Measurements from ENCODE around the gene CCDC88C.
"Not testable (repeated sequence)": the region's sequence is repeated elsewhere in the genome, so short reads cannot be mapped to it uniquely, and the experiment has no call there.

CCDC88C gene

DNA sequence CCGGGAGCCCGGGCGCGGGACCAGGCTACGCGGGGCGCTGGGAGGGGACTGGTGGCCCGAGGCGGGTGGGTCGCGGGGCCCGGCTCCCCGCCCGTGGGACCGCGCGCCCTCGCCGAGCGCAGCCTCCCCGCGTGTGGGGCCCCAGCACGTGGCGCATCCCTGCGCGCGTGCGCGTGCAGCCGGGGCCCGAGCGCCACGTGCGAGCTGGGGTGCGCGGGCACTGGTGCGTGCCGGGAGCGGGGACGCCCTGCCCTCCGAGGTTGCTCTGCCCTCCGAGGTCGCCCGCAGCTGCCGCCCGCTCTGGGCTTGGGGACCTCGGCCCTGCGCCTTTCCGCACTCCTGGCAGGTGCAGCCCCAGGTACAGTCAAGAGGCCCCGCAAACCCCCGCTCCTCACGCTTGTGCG, 365 bp upstream of the CCDC88C start:
- DNase-seq, result peak; percentile 57

DNA sequence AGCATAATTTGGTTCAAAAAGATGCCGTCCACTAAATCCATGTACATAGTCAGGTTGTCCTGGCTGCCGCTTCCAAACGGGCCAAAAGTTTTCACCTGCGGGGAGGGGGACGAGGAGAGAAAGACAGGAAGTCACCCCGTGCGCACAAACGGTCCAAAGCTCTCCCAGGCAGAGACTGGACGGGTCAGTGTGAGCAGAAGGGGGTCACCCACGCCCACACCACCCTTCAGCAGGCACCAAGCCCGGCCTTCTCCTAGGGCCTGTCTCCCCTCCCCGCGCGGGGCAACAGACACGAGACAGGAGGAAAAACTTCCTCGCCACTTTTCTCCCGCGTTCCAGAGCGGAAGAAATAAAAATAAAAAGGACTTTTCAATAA, 888 bp downstream of the CCDC88C start:
- DNase-seq, result no peak

DNA sequence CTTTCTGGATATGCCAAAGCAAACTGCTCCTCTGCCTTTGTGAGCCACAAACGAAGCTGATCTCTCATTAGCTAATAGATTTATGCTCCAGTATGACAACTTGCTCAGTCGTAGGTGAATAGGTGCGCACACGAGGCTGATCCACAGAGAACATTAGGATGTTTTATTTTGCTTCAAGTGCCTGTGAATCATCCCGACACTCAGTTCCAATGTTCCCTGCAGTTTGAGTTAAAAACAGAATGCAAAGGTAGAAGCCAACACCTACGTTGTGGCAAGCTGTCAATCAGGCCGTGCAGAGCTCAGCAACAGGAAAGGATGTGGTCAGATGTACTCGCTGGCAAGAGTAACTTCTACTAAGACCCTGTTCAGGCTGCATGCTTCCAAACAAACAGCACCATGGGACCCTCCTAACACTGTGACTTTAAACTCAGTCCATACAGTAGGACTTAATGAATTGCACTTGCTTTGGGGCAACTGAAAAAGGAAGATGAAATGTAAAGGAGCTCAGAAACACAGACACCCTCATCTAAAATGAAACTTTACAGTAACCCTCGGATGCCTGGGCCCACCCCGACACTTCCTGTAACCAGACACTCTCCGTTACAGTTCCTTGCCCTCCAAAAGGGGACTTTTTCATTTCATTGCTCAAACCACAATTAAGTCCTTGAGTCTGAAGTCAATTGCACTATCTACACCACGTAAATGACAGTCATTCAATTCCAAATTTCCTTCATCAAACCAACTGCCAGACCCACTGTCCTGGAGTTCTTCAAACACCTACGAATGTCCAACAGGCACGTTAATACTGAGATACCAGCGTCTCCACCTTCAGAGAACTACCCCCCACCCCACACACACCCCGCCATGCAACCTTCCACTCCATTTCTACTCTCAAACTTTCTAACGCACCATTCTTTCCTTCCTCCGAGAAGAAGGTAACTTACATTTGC, 1.6 kb downstream of the CCDC88C start:
- peak; percentile 70 for DNase-seq

DNA sequence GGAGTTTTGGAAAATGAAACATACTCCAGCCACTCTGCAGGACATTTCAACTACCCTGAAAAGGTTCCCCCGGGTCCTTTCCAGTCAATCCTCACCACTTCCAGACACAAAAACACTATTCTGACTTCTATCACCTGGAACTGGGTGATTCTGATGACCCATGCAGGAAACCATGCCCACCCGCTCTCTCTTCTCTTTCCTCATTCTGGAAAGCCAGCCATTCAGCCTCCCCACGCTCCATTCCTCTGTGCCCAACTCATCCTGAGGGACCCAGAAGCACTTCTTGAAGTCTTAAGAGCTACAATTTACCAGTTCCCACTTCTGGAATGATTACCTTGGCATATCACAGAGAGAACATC, 3.2 kb downstream of the CCDC88C start:
- DNase-seq, result no peak

DNA sequence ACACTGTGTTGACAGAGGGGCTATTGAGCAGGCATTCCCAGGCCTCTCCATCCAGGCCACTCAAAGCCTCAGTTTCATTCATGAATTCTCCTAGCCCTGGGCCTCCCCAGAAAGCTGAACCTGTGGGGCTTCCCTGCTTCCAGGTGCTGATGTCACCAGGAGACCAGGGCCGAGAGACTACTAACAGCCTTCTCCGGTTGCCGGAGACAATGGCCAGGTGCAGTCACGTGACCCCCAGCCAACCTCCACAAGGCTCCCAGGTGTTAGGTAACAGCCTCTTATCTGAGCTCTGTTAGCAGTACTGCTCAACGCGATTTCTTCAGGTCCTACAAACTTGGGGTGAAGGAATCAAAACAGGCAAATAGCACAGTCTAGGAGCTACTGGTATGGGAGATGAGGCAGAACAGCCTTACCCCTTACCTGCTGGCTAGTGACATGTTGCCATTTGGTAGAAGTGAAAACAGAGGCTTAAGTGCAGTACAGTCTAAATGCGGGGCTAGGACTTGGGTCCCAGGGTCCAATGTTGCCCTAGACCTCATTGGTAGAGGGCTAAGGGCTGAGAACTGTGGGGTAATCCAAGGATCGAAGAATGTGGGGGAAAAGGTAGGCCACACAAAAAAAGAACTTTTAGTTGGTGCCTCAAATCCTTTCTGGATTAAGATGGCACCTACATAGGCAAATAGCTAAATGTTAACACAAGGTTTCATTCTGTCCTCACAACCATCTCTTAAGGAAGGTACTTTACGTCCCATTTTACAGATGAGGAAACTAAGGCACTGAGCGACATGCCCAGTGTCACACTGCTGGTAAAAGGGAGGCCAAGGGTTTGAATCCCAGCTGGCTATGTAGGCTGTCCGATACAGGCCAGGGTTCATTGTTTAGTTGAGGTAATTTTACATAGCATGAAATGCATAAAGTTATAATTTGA, 3.8 kb downstream of the CCDC88C start:
- DNase-seq, result peak; percentile 46

DNA sequence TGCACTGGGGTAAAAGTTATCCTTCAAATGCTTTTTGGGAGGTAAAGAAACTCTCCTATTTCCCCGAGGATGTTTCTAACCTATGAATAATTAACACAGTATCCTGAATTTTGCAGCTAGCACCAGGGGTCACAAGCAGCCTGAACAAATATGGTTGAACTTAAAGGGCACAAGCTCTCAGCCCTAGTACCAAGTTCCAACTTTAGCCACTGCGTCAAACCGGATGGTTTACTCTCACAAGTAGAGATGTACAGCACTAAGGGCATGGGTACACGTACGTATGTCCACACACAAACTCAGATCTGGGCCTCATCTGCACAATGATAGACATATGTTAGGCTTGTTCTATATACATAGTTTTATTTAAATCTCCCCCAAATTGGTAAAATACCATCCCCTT, 4.7 kb downstream of the CCDC88C start:
- no peak for DNase-seq

DNA sequence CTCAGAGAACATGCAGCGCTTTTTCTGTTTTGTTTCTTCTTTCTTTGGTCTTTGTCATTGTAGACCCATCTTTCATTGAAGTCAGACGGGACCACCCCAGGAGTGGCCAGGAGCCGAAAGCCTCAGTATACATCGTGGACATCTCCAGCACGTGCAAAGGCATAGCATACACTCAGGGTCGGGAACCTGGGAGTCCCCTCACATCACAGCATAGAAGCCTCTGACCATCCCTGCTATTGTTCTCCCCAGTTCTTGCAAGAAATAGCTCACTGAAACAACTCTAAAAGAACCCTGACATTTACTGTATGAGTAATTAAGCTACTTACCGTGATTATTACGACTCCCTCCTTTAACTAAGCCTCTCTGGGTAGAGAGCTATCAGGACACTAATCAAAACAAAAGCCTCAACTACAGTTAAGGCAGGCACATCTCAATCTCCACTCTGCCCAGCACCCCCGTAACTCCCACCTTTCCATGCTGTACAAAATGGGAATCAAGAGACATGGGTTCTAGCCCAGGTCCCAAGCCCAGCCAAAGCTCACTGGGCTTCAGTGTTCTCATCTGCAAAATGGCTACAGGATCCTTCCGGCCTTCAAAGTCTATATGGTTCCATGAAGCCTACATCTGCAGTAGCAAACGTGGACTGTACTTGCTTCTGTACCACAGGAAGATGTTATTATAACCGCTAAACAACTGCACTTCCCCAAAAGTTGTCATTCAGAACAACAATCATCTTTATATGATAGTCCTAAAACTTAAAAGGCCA, 6.7 kb downstream of the CCDC88C start:
- DNase-seq, result no peak

DNA sequence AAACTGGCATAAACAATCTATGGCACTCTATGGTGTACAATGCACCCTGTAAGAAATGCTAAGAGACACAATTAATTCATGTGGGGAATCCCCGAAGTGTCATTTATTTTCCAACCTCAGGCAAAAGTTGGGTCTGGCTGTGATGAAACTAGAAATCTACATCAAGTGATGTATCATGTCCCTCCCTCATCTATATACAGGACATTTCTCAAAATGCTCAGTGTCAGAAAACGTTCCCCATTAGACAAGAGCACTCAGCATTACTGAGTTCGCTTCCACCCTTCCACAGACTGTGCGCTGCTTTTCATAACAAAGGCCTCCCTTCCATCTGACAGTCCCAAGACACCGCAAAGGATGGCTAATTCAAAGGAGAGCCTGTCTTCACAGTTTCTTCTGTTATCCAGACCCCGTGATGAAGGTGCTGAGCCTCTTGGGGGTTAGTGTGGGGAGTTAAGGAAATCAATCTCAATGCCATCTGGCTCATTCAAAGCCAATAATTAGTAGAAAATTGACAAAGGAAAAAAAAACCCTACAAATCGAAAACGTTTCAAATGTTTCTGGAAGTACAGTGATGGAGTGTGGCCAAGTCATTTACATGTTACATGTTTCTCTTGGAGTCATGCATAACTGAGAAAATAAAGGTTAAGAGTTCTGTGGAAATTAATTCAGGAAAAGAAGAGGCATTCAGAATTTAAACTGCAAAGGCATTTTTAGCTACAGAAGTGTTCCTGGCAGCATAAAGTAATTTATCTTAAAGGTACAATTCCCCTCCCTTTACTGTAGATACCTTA, 7.5 kb downstream of the CCDC88C start:
- DNase-seq, result no peak

DNA sequence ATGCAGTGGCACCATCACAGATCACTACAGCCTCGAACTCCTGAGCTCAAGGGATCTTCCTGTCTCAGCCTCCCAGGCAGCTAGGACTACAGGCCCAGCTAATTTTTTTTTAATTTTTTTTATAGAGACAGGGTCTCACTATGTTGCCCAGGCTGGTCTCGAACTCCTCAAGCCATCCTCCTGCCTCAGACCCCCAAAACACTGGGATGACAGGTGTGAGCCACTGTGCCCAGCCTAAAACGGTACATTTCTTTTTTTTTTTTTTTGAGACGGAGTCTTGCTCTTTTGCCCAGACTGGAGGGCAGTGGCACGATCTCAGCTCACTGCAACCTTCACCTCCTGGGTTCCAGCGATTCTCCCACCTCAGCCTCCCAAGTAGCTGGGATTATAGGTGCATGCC, 8.4 kb downstream of the CCDC88C start:
- not testable (repeated sequence) for DNase-seq

DNA sequence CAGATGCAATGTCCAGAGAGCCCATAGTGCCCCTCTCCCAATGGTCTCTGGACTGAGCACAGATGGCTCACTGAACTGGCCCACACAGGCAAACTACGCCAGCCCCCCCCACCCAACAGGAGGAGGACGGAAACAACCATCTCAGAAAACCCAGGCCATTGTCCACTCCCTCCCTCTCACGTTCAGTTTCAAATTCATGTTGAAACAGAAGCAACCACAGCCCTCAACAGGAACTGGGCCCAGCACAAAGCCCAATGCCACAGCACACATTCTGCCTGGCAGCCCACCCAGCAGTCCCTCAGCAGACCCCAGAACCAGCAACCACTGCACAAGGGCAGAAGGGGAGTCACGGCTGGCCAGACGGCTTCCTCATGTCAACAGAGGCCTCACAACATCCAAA, 10.6 kb downstream of the CCDC88C start:
- DNase-seq, result no peak

DNA sequence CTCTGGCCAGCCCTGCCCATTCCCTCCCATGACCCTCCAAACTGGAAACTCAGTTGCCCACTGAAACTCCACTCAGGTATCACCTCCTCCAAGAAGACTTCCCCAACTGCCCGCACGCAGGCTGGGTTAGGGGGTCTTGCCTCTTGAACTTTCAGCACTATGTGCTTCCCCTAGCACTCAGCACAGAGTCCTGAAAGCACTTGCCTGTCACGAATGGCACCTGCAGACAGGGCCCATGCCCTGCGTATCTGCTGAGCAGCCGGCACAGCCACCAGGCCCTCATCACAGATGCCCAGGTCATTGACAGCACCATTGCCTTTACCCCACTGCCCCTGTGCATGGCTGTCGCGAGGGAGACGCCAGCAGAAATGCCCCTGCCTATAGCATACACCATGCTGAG, 11.2 kb downstream of the CCDC88C start:
- DNase-seq, result no peak

DNA sequence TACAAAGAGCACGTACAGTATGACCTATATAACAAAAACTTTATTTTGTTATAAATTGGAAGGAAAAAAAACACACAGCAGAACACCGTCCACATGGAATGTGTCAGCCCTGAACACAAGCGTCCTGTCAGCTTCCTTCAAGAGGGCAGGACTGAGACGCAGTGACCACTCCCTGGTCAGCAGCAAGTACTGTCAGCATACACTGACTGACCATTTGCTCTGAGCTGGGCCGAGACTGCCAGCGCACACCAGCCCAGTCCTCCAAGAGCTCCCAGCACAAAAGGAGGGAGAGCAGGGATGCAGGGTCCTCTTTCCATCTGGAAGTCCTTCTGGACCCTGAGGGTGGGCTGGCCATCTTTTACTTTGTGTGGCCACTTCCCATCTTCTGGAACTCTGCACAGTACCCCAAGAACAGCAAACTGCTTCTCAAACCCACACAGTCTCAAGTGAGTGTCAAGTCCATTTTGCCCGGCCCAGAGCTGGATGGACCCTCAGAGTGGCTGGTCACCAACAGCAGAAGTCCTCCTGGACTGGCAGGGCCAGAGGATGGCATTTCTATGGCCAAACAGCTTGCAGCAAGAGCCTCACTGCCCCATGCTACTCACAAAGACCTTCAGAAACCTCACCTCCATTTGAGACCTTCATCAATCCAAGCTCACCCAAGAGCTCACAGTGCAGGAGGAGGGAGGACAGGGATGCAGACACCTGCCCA, 11.7 kb downstream of the CCDC88C start:
- no peak for DNase-seq

DNA sequence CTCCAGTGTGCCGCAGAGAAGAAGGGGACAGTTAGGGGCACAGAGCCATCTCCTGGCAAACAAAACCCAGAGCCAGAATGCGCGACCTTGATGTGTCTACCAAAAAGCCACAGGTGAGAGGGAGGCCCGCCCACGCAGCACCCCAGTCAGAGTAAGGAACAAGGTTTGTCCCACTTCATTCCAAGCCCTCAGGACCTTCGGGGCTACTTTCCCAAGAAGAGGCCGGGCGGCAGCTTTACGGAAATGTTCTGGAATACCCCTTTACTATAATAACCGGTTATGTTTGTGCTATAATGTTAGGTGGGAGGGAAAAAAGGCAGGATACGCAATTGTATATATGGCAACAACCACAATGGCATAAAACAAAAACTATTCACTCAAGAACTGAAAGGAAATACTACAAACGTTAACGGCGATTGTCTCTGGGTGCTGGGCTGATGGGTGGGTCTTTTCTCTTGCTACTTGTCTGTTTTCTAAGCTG, 12.3 kb downstream of the CCDC88C start:
- peak; percentile 66 for DNase-seq

DNA sequence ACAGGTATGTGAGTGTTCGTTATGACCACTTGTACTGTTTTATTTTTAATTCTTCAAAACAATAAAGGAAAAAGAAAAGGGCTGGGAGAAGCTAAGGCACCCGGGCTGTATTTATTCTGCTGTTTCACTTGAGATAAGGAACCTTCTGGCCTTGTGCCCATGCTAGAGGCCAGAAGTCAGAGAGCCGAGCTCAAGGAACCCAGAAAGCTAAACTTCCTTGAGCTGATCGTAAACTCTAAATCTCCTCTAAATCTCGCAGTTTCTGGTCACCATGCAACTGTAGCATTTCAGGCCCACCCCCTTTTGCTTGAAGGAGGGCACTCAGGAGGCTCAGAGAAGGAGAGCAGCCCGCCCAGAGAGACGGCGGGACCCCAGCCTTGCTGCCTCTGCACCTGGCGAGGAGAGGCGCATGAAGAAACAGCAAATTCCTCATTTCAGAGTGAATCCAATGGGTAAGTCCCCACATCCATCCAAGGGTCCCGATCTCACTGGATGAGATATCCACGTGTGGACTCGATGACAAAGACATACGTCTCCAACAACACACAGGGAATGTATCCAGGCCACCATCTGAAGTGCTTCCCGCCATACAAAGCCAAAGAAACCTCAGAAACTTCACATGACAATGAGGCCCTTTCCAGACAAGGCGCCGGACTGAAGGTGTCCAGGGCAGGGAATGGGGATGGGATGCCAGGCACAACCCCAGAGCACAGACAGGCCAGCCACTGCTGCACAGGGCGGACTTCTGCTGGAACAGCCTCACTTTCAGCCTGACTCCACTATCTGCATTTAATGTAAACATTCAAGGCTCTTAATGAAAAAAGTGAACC, 14.6 kb downstream of the CCDC88C start:
- no peak for DNase-seq

DNA sequence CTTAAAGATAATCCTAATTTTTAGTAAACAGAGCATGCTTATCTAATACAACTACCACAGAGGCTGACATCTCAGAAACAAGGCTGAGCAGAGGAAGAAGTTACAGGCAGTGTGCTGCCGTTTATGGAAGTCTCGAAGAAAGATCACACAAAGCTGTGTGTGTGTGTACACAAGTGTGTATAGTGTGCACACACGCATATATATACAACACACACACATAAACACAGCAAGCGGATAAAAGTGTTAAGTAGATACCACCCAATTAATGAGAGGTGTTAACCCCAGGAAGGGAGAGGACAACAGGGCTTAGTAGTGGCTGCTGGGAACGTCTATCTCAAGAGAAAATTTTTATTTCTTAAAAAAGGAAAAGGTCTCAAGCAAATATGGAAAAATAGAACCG, 15.3 kb downstream of the CCDC88C start:
- no peak for DNase-seq

DNA sequence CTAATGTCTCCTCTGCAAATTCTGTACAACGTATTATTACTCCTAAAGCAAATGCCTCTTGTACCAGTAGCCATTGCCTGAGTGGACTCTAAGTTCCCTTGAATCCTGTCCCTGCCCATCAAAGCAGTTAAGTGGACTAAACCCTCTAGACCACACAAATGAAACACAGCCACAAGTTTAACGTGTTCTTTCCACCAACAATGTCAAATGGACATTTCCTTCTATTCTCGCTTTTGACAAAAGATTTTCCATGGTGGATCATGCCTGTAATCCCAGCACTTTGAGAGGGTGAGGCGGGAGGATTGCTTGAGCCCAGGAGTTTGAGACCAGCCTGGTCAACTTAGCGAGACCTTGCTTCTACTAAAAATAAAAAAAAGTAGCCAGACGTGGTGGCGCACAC, 15.9 kb downstream of the CCDC88C start:
- no peak for DNase-seq

DNA sequence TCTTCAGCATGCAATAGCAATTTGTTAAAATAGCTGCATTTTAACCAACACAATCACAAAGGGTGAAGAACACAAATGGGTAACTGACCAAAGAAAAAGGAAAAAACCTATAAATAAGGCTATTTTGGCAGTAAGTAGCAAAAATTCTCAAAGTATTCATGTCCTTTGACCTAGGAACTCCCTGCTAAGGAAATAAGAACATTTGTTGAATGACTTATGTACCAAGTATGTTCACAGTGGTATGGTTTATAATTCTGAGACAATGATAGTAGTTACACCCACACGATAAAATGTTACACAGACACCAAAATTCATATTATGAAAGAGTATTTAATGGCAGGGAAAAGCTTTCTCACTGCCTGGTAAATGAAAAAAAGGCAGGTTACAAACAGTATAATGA, 16.9 kb downstream of the CCDC88C start:
- DNase-seq, result no peak

DNA sequence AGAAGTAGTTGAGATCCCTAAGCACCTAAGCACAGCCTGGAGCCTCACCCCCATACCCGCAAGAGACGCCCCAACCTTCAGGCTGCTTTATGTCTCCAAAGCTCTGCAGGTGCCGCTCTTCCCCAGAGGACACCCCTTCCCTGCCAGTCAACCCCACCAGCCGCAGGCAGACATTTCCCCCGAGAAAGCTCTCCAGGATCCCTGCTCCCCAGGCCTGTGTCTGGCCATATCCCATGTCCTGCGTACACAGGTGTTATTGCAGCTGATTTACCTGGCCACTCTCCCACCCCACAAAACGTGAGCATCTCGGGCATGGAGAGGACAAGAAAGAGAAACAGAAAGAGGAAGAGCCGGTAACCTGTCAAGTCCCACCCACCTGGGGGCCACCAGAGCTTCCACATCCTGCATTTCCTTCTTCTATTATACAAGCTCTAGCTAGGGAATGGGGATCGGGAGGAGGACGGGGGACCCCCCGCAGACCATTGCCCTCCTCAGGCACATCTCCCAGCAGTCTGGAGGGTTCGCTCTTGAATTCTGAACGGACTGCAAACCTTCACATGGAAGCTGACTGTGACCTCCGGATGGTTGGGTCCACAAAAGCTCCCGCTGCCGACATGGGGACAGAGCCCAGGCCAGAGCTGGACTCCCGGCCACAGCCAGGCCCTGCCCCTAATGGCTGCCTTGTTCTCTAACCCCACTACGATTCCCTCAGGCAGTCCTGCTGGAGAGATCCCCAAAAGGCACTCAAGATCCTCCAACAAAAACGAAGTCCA, 17.6 kb downstream of the CCDC88C start:
- DNase-seq, result no peak

DNA sequence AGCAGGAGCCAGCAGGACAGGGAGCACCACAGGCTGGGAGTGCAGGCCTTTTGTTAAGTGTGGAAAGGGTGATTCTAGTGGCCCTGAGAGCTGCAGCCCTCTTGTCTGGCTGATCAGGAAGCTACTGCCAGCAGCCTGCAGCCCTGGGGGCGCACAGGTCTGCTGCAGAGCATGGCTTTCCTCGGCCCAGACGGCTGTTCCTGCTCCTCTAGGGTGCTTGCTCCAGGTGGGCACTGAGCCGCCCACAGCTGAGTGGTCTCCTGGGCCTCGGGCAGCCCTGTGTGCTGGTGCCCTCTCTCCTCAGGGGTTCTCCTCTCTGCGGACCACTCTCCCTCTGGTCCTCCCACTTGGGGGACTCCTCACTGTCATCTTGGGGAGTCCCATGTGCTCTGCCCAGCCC, 18.9 kb downstream of the CCDC88C start:
- no peak for DNase-seq

Measured in activated gamma-delta T cell treated with Interleukin-2 at 50 U/mL for 16 hours (primary cell).